Thymus (tissue), 11 donors: Measurements from ENCODE around the gene HK1. TPM values are rescaled to one million over a fixed set of nuclear protein-coding genes. Genes with fewer than 3 reads are reported as not detected.

ENCODE experiments used
- DNase-seq, 9 donors: peaks; one replicate each; pipeline ENCODE4 v3.0.0-alpha.2; 2013; ENCODE audit warnings: low spot score in 9 of 9, low read depth in 6 of 9, missing footprints in 1 of 9
- H3K27ac ChIP-seq, 2 donors: one replicate each; pipeline ENCODE4 v1.5.1; 2013; ENCODE audit warnings: control low read depth in 1 of 2, low read depth in 1 of 2, low read length in 1 of 2, mild to moderate bottlenecking in 1 of 2, moderate library complexity in 1 of 2
- H3K27me3 ChIP-seq, 2 donors: one replicate each; pipeline ENCODE4 v1.5.1; 2013; ENCODE audit warnings: low read length in 1 of 2; ENCODE audit not compliant: control insufficient read depth in 2 of 2, insufficient read depth in 1 of 2
- H3K36me3 ChIP-seq, 2 donors: one replicate each; pipeline ENCODE4 v1.5.1; 2013; ENCODE audit warnings: low read length in 1 of 2, mild to moderate bottlenecking in 1 of 2, moderate library complexity in 1 of 2; ENCODE audit not compliant: control insufficient read depth in 2 of 2, insufficient read depth in 2 of 2
- H3K4me1 ChIP-seq, 2 donors: one replicate each; pipeline ENCODE4 v1.5.1; 2013; ENCODE audit warnings: low read length in 2 of 2; ENCODE audit not compliant: control insufficient read depth in 2 of 2, insufficient read depth in 2 of 2
- H3K4me3 ChIP-seq, 2 donors: one replicate each; pipeline ENCODE4 v1.5.1; 2013; ENCODE audit warnings: low read length in 2 of 2, control low read depth in 1 of 2, mild to moderate bottlenecking in 1 of 2
- H3K9me3 ChIP-seq, 2 donors: one replicate each; pipeline ENCODE4 v1.5.1; 2013; ENCODE audit warnings: low read length in 1 of 2, mild to moderate bottlenecking in 1 of 2; ENCODE audit not compliant: control insufficient read depth in 2 of 2, insufficient read depth in 1 of 2
- WGBS: extraction: QIAGEN DNeasy Blood & Tissue Kit; methylation state at CpG from one replicate; pipeline ENCODE4 v1.1.7; 2013; 5-methylcytosine and 5-hydroxymethylcytosine counted together
- polyA plus RNA-seq: library from polyadenylated mRNA; stranded (reverse); fragments of 200-250 nt; gene quantifications from one replicate; pipeline ENCODE4 v1.2.3, GENCODE V29; 2013
- total RNA-seq: library from RNA; stranded (reverse); fragments of 120-200 nt; gene quantifications from one replicate; pipeline ENCODE4 v1.2.4, GENCODE V29; 2013
- donor health status: healthy.

Gene HK1
- total and polyA plus RNA-seq, 2 donors: 33.7 to 52.6 TPM

DNA sequence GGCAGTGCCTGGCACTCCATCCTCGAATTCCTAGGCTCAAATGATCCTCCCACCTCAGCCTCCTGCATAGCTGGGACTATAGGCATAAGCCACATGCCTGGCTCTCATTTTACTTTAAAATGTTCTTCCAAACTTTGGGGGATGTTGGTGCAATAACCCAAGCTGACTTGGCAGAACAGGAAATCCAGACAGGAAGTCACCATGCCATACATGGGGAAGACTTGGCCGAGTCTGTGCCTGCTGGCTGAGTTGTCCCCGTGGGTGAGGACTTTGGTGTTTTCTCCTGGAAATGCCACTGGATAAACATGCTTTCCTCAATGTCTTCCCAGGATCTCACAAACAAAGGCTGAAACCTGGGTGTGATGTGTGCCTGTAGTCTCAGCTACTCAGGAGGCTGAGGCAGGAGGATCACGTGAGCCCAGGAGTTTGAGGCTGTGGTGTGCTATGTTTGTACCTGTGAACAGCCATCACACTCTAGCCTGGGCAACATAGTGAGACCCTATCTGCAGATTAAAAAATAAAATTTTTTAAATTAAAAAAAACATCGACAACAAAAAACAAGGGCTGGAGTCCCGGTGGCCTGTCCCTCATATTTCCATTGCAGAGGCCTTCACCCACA lies 38.4 kb upstream of the HK1 start:
- Histone ChIP-seq H3K9me3 (no peaks in the 10 kb centered on the region), H3K4me3 (no peak overlapping the region), H3K4me1 (peaks cover 13 to 21% of the 10 kb centered on the region in 2 donors), H3K27me3 (no peaks in the 10 kb centered on the region), H3K36me3 (peaks cover 34 to 44% of the 10 kb centered on the region in 2 donors), H3K27ac (no peak overlapping the region)
- DNase-seq: no peak
- 74% methylated on average over 6 of the region's 6 CpGs for WGBS

DNA sequence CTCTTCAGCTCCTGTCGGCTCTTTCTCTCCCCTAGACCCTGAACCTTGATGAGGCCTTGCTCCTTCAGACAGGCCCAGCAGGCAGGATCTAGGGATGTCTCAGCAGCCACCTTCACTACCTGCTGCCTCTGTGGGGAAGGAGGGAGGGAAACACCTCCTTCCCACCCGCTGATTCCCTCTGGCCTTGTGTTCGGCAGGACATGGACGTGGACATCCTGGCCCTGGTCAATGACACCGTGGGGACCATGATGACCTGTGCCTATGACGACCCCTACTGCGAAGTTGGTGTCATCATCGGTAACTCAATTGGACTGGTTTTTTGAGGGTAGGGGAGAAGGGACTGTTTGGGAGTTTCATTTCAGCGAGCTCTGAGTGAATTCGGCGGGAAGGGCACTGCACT lies 37.8 kb upstream of the HK1 start:
- H3K27me3 ChIP-seq: no peaks in the 10 kb centered on the region
- no peaks in the 10 kb centered on the region for H3K9me3 ChIP-seq
- H3K27ac ChIP-seq: no peak overlapping the region
- WGBS: 98% methylated on average over 11 of the region's 11 CpGs
- DNase-seq: no peak
- peaks cover 39 to 47% of the 10 kb centered on the region in 2 donors for H3K36me3 ChIP-seq
- no peak overlapping the region for H3K4me3 ChIP-seq
- H3K4me1 ChIP-seq: peaks cover 11 to 16% of the 10 kb centered on the region in 2 donors

DNA sequence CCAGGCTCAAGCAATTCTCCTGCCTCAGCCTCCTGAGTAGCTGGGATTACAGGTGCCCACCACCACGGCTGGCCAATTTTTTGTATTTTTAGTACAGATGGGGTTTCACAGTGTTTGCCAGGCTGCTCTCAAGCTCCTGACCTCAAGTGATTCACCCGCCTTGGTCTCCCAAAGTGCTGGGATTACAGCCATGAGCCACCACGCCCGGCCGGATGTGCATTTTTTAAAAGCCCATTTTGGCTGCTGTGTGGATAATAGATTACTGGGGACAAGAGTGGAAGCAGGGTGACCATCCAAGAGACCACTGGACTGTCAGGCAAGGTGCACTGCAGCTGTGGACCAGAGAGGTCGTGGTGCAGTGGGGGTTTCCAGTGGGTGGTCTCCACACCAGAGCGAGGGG lies 36.7 kb upstream of the HK1 start:
- H3K36me3 ChIP-seq: peaks cover 49 to 58% of the 10 kb centered on the region in 2 donors
- H3K4me1 ChIP-seq: peaks cover 2 to 8% of the 10 kb centered on the region in 2 donors
- no peak overlapping the region for H3K4me3 ChIP-seq
- H3K9me3 ChIP-seq: no peaks in the 10 kb centered on the region
- no peak for DNase-seq
- 91% methylated on average over 7 of the region's 7 CpGs for WGBS
- no peak overlapping the region for H3K27ac ChIP-seq
- H3K27me3 ChIP-seq: no peaks in the 10 kb centered on the region

DNA sequence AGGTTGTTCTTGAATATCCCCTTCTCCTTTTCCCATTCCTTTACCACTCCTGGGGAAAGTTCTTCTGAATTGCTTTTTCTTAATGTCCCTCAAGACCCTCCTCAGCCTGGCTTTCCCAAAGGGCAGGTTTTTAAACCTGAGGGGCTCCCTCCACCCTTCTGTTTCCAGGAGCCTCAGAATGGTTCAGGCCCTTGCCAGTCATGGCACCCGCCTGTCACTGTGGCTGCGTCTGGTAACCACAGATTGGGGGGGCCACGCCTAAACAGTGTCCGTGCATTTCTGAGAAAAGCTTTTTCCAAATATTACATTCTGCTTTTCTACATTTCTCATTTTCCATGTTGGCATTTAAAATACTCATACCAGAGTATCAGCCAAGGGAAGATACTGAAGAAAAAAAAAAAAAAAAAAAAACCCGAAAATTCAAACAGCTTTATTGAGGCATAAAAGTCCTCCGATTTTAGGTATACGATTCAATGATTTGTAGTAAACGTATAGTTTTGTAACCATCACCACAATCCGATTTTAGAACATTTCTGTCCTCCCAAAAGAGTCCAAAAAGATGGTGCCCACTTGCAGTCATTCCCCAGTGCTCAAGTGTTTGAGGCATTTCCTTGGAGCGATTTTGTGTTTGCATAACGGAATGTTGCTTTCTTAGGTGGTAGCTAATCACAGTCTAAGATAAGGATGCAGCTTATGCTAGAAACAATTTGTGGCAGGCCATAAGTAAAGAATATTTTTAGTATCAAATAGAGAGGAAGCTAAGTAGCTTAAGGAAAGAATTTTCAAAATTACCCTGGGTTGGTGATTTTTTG lies 36.0 kb upstream of the HK1 start:
- Histone ChIP-seq H3K36me3 (peaks cover 54 to 64% of the 10 kb centered on the region in 2 donors), H3K27me3 (no peaks in the 10 kb centered on the region), H3K4me3 (no peak overlapping the region), H3K9me3 (no peaks in the 10 kb centered on the region), H3K4me1 (peaks cover 0 to 5% of the 10 kb centered on the region in 2 donors), H3K27ac (no peak overlapping the region)
- WGBS: 92% methylated on average over 11 of the region's 11 CpGs
- DNase-seq: no peak

DNA sequence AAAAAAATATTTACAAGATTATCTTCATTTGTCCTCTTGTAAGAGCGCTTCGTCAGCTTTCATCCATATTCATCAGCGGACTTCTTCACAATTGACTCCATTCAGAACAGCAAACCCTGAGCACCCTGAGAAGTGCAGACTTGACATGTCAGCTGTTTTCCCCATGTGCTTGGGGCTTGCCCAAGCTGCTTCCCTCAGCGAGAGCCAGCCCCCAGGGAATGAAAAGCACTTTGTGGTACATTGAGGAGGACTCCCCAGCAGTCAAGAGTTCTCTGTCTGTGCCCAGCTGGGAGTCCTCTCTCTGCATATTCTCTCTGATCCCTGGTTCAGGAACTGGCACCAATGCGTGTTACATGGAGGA lies 35.5 kb upstream of the HK1 start:
- peaks cover 60 to 70% of the 10 kb centered on the region in 2 donors for H3K36me3 ChIP-seq
- H3K27ac ChIP-seq: no peak overlapping the region
- no peak for DNase-seq
- H3K4me1 ChIP-seq: peaks cover 0 to under 1% of the 10 kb centered on the region in 2 donors
- no peaks in the 10 kb centered on the region for H3K27me3 ChIP-seq
- H3K9me3 ChIP-seq: no peaks in the 10 kb centered on the region
- 95% methylated on average over 5 of the region's 5 CpGs for WGBS
- H3K4me3 ChIP-seq: no peak overlapping the region

DNA sequence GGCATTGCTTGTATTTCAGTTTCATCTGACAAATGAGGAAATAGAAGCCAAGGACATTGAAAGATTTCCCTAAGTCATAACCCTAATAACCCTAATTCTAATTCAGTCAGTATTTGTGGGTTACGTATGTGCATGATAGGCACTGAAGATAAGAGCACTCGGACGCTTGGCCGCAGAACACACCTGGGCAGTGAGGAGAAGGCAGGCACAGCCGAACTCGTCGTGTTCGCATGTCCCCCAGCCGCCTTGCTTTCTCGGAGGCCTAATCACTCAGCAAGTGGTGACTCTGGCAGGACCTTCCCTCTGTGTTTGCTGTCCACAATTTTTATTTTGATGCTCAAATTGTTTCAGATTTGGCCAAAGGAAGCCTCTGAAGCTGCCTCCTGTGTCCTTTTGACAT lies 34.5 kb upstream of the HK1 start:
- H3K36me3 ChIP-seq: peaks cover 63 to 79% of the 10 kb centered on the region in 2 donors
- no peak overlapping the region for H3K4me3 ChIP-seq
- H3K9me3 ChIP-seq: no peaks in the 10 kb centered on the region
- no peaks in the 10 kb centered on the region for H3K4me1 ChIP-seq
- WGBS: 98% methylated on average over 10 of the region's 10 CpGs
- DNase-seq: no peak
- H3K27ac ChIP-seq: no peak overlapping the region
- H3K27me3 ChIP-seq: no peaks in the 10 kb centered on the region

DNA sequence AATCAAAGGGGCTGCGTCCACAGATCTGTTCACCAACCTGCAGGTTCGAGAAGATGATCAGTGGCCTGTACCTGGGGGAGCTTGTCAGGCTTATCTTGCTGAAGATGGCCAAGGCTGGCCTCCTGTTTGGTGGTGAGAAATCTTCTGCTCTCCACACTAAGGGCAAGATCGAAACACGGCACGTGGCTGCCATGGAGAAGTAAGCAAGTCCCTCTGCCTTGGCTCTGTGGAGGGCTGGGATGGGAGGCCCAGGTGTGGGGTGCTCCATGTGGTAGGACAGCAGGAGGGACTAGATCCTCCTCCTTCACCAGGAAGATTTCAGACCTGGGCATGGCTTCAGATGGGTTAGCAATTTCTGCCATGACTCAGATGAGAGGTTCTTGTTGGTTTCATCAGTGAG lies 32.3 kb upstream of the HK1 start:
- Histone ChIP-seq H3K9me3 (no peaks in the 10 kb centered on the region), H3K27ac (no peak overlapping the region), H3K4me3 (no peak overlapping the region), H3K4me1 (no peaks in the 10 kb centered on the region), H3K27me3 (no peaks in the 10 kb centered on the region), H3K36me3 (peaks cover 64 to 73% of the 10 kb centered on the region in 2 donors)
- WGBS: 96% methylated on average over 5 of the region's 5 CpGs
- DNase-seq: no peak

DNA sequence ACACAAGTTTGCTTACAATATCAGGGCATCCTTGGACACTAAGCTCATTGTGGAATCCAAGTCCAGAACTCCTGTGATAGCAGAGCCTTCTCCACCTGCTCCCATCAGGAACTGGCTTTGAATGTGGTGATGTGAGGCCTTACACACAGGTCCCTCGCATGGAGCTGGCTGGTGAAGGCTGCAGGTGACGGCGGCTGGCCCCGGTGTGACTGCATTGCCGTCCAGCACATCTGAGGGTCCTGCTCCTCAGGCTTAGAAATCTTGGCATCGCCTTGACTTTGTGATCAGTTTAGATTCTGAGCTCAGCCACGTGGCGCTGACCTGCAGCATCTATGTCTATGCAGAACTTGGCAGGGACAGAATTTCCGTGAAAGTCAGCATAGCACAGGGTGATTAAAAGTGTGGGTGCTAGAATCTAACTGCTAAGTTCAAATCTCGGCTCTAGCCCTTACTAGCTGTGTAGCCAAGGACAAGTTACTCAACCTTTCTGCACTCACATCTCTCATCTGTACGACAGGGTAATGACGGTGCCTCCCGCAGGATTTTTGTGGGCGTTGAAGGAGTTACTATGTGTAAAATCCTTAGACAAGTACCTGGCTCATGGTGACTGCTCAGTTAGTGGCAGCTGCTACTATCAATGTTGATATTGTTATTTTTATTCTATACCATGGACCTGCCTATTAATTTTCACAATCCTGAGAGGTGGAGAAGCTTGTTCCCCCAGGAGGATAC lies 31.5 kb upstream of the HK1 start:
- 90% methylated on average over 14 of the region's 14 CpGs for WGBS

DNA sequence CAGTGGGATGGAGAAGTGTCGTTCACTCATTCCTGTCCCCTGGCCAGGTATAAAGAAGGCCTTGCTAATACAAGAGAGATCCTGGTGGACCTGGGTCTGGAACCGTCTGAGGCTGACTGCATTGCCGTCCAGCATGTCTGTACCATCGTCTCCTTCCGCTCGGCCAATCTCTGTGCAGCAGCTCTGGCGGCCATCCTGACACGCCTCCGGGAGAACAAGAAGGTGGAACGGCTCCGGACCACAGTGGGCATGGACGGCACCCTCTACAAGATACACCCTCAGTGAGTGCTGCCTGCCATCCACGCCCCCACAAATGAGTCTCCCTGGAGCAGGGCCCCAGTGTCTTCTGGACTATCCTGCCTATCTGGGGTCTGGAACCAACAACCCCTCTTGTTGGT lies 31.0 kb upstream of the HK1 start:
- H3K27me3 ChIP-seq: no peaks in the 10 kb centered on the region
- no peaks in the 10 kb centered on the region for H3K4me1 ChIP-seq
- 97% methylated on average over 13 of the region's 13 CpGs for WGBS
- H3K36me3 ChIP-seq: peaks cover 64 to 67% of the 10 kb centered on the region in 2 donors
- no peak overlapping the region for H3K27ac ChIP-seq
- H3K9me3 ChIP-seq: no peaks in the 10 kb centered on the region
- H3K4me3 ChIP-seq: no peak overlapping the region
- no peak for DNase-seq

More for the DNA sequence above, 31.5 kb upstream of the HK1 start:
- Histone ChIP-seq H3K27ac (no peak overlapping the region), H3K4me1 (no peaks in the 10 kb centered on the region), H3K4me3 (no peak overlapping the region), H3K27me3 (no peaks in the 10 kb centered on the region), H3K9me3 (no peaks in the 10 kb centered on the region), H3K36me3 (peaks cover 64 to 68% of the 10 kb centered on the region in 2 donors)
- DNase-seq: no peak
